GM19025 (cell line): ENCODE measurements around the gene MRPL40.

ENCODE experiments used
- ATAC-seq: cut with Tn5 transposase; IDR thresholded peaks from one replicate; pipeline ENCODE4 v1.9.1; 2021; ENCODE audit warnings: mild to moderate bottlenecking, low read depth, moderate library complexity; ENCODE audit not compliant: unreplicated experiment

Gene MRPL40

DNA sequence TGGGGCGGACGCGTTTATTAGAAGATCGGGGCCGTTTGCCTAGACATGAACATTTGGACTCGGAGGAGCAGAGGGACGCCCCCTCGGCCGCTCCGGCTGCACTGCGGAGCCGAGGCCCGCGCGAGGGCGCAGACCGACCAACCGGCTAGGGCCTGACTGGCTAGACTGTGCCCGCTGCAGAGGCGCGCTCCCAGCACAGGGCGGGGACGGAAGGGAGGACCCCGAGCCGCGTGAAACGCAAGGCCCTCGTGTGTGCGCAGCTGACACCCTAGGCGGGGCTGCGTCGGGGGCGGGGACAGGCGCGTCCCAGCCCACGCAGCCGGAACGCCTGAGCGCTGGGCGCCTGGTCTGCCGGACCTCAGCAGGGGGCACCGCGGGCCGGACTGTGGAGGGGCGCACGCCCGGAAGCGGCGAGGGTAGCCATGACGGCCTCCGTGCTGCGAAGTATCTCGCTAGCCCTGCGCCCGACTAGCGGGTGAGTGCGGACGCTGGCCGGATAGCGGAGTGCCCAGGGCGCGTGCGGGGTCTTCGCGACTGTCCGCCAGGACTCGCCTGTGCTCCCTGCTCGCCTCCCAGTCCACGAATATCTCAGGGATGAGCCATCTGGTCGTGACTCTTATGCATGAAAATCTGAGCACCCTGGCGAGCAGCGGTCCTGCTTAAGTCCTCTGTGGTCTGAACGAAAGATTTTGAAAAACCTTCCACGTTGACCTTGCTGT is at the start of gene MRPL40:
Gene MRPL40, plus strand, starts transcription at position 413 of the 719 bp plus-strand sequence. Its CDS starts 10 bp downstream, at position 423.
- ATAC-seq, result peak; percentile 82

DNA sequence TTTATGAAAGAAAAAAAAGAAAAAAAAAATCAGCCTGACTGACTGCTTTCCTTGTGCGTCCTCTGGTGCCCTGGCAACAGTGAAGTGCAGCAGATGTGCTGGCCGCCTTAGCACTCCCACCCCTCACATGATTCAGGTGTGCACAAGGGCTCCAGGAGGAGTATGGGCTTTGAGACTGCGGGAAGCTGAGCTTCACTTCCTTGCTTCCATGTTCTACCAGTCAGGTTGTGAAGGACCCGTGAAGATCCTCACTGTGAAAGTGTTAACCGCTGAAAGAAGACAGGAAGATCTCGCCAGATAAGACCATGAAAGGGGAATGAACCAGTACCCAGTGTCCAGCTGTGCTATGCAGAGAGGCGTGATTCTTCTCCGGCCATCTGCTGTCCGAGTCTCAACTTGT is 49.1 kb upstream of the MRPL40 start:
- no peak for ATAC-seq

DNA sequence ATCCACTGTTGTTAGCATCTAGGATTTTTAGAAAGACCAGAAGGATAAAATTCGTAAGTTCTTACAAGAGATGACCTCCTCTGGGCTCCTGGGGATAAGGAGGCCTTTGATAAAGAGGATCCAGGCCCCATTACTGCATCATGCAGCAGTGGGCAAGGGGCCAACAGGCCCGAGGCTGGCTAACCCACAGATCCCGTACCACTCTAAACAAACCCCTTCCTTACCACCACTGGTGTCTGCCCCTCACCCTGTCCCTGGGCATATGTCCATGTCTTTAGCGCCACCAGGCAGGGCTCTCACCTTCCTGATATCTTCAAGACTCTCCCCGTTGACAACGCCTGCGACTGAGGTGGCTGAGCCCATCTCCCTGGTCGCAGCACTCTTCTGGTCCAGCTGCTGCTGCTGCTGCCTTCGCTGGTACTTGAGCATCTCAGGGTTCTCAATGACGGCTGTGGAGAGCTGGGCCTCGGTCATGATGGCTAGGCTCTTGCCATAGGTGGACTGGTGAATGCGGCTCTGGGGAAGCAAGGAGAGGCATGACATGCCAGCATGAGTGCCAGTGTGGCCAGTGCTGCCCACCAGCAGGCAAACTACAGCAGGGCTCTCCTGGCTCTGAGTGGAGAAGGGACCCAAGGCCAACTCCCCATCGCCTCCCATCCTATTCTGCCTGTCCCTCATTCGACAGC is 47.0 kb upstream of the MRPL40 start:
- ATAC-seq, result no peak

DNA sequence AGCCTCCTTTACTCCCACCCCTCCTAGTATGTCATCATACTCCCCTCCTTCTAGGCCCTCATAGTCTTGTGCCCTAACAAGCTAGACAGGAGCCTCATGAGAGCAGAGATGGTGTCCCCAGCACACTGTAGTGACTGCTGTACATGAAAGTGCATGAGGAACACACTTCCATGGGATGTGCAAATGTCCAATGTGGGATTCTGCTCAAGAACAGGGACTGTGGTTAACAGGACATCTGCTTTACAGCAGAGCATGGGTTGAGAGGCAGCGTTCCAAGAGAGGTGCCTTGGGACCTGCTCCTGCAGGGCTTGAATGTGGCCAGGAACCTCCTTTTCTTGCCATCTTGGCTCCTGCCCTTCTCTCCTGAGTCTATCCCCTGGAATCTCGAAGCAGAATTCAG is 46.1 kb upstream of the MRPL40 start:
- ATAC-seq, result no peak

DNA sequence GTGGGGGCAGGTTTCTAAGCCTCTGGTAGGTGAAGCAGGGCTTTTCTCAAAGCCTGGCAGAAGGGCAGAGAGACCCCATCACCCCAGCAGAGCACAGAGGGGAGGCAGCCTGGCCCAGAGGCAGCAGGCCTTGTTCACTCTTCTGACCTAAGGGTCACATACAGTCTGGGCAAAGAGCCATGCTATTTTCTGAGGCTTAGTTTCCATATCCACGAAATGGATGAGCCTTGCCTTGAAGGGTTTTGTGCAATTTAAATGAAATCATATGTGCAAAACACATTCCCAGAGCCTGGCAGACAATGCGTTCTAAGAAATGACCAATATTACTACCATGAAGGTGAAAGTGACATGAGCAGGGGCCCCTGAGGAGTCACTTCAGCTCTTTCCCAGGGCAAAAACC is 45.3 kb upstream of the MRPL40 start:
- no peak for ATAC-seq

DNA sequence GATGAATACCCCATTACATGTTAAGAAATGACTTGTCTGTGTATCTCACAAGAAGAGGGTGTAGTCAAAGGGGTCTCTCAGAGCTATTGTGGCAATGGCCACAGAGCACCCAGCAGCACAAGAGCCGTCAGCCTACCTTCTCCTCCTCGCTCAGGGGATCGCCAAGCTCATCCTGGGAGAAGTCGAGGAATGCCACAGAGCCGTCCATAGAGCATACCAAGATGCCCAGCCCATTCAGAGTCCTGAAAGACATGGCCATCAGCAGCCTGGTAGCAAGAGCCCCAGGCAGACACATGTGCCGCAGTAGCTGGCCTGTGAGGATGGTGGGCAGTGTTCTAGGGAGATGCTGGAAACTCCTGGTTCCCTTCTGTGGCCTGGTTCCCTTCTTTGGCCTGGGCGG is 44.8 kb upstream of the MRPL40 start:
- ATAC-seq, result no peak

DNA sequence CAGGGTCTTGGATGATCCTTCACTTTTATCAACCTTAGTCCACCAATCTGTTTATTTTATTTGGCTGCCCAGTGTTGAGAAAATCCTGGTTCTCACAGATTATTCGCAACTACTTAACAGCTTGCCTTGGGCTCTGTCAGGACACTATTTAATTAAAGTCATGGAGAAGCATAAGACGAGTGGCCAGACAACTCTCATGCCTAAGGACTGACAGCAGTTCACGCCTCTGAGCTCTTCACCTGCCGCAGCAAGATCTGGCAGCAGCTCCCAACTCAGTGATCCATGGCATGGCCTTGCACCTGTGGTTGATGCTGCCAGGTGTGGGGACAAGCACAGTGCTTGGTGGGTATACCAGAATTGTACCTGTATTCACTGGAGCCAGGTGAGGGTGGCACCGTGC is 38.6 kb upstream of the MRPL40 start:
- ATAC-seq, result no peak

DNA sequence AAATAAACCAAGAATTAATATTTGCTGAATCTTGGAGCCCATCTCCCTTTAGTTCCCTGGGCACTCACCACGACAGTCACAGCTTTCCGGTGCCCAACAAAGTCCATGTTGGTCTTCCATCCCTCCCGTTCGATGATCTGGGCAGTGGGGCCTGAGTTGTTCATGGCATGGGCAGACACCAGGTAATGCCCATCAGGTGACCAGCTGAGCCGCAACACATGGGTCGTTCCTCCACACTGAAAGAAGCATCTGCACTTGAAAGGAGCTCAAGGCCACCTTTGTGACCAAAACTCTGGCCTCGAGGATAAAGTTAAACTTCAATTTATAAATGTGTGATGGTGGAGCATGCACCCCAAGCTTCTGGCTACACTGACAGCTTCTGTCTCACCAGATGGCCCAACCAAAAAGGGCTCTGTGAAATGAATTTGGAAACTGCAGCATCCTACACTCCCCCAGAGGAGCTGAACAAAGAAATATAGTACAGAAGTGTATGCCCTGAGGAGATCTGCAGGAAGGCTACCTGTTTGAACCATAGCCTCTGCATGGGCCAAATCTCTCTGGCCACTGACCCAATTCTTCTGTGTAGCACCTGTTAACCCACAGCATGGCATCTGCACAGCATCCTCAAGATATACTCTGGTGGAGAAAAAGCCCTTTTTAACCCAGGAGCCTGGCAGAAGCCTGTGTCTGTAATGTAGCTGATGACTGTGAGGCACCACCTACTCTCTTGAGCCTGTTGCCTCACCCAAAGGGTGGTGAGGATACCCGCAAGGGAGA is 37.9 kb upstream of the MRPL40 start:
- no peak for ATAC-seq

DNA sequence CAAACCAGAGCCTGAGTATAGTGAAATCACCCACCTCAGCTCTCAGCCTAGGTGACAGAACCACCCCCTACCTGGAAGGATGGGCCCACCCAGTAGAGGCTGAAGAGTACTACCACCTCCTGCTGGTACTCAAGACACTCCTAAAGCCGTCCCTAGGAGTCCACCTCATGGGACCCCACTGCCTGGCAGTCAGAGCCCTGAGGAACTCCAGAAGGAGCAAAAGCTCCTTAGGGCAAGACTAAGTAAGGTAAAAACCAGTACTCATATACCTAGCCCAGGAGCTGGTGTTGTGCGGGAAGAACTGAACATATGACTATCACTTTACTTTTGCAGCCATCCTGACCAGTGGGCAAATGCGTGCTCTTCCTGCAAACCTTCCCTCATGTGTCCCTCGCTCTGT is 37.1 kb upstream of the MRPL40 start:
- ATAC-seq, result no peak

DNA sequence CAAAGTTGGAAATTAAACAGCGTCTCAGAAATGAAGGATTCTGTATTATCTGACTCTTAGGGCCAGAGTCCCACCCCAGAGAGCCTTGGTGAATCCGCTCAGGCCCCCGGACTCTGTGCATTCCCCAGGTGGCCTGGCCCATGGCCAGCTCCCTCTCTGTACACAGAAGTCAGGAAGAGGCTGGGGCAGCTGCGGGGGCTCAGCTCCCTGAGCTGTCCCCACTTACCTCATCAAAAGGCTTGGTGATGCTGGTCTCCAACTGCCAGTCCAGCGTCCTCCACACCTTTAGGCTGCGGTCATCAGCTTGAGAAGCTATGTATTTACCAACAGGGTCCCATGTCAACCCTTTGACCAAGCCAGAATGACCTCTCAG is 35.8 kb upstream of the MRPL40 start:
- ATAC-seq, result no peak

DNA sequence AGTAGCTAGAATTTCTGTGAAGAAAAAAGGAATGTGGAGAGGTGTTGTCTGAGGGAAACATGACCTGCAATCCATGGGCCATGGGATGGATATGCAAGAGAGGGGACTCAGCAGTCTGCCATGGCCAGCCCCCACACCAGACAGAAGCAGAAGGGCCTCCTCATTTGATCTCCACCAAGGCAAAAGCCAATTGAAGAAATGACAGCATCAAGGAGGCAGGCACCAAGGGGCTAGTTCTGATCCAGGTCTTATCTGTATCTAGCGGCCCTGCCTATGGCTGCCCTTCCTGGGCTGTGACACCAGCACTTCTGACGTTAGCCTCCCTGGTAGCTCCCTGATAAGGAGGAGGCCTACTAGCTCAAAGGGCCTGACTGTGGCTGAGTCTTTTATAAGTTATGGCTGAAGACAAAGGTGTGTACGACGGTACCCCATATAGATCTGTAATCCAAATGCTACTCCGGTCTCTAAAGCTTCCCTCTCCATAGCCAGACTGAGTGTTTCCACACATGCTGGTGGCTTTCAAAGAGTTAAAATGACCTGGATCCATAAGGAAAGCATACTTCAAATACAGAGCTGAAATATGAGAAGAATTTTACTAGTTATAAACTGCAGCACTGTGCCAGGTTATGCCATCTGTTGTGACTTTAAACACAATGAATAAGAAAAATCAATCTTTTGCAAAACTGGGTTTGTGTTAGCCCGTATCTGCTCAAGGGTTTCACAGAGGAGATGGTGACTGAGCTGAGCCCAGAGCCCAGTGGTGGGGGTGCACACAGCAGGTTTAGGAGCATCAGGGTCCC is 35.2 kb upstream of the MRPL40 start:
- no peak for ATAC-seq

DNA sequence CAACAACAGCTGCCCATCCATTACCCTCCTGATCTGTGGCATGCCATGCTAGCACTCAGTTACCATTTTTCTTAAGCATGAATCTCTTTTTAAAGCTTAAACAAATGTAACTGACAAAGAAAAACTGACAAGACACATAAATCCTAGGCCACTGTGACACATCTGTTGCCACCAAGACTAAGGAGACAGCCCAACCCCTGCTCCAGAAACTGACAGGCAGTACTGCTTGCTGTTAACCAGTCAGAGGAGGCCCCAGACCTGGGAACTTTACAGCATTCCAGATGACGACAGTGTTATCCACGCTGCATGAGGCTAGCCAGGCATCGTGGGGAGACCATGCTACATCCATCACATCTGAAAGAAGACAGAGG is 34.6 kb upstream of the MRPL40 start:
- no peak for ATAC-seq

DNA sequence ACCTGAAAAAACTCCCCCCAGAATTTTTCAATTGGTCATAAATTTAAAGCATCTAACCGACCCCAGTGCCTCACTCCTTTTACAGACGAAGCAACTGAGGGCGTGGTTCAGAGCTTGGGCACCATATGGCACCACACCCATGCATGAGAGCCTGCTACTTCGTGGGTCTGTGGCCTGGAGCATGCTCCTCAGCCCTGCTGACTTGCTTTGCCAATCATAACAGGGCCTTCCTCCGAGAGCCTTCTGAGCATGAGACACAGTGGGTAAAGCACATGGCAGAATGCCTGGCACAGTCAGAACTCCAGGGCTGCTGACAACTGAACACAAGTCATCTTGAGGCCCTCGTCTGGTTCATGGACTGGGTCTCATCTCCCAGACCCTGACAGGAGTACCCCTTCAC is 34.1 kb upstream of the MRPL40 start:
- ATAC-seq, result no peak

DNA sequence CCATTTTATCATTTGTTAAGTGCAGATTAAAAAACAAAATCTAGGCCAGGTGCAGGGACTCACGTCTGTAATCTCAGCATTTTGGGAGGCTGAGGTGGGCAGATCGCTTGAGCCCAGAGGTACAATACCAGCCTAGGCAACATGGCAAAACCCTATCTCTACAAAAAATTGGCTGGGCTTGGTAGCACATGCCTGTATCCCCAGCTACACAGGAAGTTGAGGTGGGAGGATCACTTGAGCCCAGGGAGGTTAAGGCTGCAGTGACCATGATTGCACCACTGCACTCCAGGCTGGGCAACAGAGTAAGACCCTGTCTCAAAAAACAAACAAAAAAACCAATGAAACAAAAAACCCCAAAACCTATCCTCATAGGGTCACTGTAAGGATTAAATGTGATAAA is 33.7 kb upstream of the MRPL40 start:
- no peak for ATAC-seq

DNA sequence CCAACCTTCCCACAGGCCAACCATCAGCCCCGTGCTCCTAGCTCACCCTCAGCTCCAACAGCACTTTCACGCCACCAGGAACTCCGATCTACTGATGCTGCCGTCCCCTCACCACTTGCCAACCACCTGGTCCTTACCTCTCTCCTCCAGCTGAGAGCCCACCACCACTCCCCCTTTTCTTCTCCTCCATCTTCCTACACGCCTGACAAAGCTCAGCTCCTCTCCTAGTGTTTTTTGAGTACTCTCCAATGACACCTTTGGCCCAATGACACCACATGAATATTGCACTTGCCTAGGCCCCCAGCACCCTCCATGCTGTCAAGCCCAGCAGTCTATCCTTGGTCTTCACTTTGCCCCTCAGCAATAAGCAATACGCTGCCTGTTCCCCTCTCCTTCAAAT is 31.5 kb upstream of the MRPL40 start:
- no peak for ATAC-seq

DNA sequence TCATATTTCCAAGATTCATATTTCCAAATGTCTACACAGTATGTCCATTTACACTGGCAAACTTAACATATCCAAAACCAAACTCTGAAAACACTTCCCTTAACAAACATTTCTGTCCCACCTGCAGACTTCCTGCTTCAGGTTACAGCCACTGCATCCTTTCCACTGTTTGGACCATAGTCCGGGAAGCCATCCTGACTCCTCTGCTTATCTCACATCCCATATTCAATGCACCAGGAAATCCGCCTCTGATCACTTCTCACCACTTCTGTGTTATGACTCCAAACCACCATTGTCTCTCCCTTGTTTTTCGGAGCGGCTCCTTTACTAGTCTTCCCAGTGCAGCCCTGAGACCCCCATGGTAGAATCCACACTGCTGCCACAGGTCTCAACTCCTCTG is 30.9 kb upstream of the MRPL40 start:
- ATAC-seq, result no peak

DNA sequence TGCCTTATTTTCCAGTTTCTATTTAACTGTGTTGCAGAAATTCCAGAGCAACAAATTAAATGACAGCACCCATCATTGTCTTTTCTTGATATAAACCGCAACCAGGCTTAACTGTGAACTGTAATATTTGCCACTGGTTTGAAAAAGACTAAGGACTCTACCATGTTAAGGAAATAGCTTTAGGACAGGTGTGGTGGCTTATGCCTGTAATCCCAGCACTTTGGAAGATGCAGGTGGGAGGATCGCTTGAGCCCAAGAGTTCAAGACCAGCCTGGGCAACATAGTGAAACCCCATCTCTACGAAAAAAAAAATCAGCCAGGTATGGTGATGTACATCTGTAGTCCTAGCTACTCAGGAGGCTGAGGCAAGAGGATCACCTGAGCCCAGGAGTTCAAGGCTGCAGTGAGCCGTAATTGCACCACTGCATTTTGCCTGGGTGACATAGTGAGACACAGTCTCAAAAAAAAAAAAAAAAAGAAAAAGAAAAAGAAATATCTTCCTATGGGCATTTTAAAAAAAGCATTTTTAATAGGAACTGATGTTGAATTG is 29.6 kb upstream of the MRPL40 start:
- ATAC-seq, result no peak

DNA sequence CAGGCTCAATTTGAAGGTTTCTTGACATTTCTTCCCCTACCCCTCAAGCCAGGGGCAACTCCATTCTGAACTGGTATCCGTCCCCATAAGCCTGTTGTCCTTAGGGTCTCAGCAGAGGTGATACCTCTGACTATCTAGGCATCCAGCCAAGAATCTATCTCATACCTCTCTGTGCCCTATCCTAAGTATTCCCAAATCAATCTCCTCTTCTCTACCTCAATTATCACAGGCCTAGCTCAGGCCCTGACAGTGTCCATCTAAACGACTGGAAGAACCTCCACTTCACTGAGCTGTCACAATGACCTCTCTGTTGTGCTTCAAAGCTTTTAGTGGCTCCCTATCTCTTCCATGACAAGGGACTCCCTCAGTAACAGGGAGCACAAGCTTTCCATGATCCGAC is 27.7 kb upstream of the MRPL40 start:
- no peak for ATAC-seq

DNA sequence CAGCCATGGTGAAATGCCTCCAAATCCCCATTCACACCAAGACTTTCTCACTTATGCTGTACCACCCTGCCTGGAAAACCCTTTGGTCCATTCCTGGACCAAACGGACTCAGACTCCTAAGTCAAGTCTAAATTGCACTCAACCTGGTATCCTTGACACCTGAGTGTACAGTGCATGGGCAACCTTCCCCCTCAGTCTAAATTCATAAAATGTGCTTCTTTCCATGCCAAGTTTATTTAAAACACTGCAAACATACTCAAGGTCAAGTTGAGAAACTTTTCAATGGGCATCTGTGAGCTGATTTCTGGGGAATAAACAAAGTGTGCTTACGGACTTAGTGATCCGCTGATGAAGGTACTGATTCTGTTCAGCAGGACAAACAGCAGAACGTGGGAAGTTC is 27.2 kb upstream of the MRPL40 start:
- no peak for ATAC-seq

DNA sequence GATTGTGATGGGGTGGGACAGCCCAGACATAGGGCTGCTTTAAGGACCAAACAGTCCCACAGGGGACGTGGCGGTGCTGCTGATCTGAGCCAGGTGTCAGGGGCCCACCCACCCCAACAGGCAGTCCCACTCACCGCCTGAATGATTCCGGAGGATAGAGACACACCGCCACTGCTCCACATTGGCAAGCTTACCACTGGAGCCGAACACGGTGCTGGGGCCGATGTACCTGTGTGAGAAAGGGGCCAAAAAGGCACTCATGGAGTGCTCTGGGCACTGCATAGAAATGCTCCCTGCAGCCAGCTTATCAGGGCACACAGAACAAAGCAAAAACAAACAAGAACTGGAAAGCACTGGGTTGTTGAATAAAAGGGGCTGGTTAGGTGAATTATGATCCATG is 26.7 kb upstream of the MRPL40 start:
- no peak for ATAC-seq
